Fibroblast of pulmonary artery (primary cell): ENCODE measurements around the gene TBCE.

Experiments
- DNase-seq: peaks from one replicate; pipeline ENCODE4 v3.0.0-alpha.2; 2010; ENCODE audit warnings: low read depth
- H3K4me3 ChIP-seq: replicated peaks from 2 replicates; pipeline ENCODE4 v1.5.1; 2011; ENCODE audit warnings: low read depth, mild to moderate bottlenecking, control low read depth, low read length, moderate library complexity
- CTCF ChIP-seq: IDR thresholded peaks from 2 replicates; pipeline ENCODE4 v1.5.1; 2011; ENCODE audit warnings: mild to moderate bottlenecking, control low read depth, low read length, inconsistent platforms; ENCODE audit errors: missing control alignments

TBCE gene

GRCh38 chr1:235430991-235431390, 63.8 kb downstream of the TBCE start:
- H3K4me3 ChIP-seq: no peak overlapping the region
- DNase-seq: peak; percentile 31
- TF ChIP-seq CTCF: no peak

DNA sequence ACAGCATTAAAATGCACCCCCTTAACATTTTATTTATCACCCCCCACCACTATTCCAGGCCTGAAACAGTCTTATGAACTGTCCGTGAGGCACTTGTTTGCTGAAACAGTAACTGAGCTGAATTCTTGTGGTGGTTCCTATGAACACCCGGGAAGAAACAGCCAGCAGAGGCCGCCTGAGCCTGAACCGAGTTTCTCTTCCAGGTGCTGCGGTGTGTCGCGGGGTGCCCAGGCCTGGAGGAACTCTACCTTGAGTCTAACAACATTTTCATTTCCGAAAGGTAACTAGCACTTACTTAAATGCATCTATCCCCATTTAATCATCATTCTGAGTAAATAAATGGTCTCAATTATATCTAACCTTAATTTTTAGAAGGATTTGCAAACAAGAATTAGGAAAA, 66.8 kb downstream of the TBCE start:
- no peak for DNase-seq
- TF ChIP-seq CTCF: no peak
- H3K4me3 ChIP-seq: no peak overlapping the region

- DNase-seq: no peak
- no peak overlapping the region for H3K4me3 ChIP-seq
- no peak for TF ChIP-seq CTCF
Observed at GRCh38 chr1:235441159-235441685, 74.0 kb downstream of the TBCE start.

- no peak overlapping the region for H3K4me3 ChIP-seq
- peak; percentile 75 for DNase-seq
- no peak for TF ChIP-seq CTCF
Observed at GRCh38 chr1:235442788-235443429, 75.7 kb downstream of the TBCE start.

DNA sequence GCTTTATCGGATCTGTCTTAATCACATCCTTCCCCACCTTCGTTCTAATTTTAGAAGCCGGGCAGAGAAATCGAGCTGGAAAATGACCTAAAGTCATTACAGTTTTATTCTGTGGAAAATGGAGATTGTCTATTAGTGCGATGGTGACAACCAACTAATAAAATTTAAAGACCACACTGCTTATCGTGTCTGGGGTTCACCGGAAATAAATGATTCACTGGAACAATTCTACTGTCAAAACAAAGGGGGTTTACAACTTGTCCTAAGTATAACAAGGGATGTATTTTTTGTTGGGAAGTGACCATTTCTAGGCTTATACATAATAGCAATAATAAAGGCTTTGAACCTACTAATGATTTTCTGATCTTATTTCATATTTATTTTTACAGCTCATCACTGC, 81.4 kb downstream of the TBCE start:
- DNase-seq: no peak
- TF ChIP-seq CTCF: no peak
- H3K4me3 ChIP-seq: no peak overlapping the region

- no peak for TF ChIP-seq CTCF
- no peak overlapping the region for H3K4me3 ChIP-seq
- no peak for DNase-seq
Observed at GRCh38 chr1:235450433-235450832, 83.2 kb downstream of the TBCE start.

DNA sequence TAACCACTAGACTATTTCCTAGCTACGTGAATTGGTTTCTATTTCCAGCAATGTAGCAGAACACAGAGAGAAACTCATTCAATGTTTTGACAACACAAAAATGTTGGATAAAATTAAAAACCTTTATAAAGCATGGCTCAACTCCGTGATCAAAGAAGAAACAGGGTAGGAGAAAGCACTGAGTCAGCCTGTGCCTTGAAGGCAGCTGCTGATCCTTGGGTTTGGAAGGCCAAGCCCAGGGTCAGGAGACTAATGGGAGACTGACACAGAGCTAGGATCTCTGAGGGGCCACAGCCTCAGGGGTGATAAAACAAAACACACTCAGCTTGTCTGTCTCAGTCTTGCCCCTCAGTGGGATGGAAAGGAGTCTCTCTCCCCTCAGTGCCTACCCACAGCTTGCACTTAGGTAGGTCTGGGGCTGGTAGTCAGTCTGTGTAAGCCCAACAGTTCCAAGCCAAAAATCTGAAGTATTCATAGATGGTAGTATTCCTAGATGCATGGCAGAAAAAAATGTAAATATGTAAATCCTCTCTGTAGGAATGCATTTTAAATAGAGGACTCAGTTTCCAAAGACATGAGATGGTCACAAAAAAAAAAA, 83.8 kb downstream of the TBCE start:
- H3K4me3 ChIP-seq: no peak overlapping the region
- TF ChIP-seq CTCF: no peak
- no peak for DNase-seq
